HL-60/S4 treated with phorbol 12-myristate 13-acetate at 8.2 ng/mL for 4 days and 3 days (cell line): Measurements from ENCODE around the gene BLMH.

Experiments used
- in situ Hi-C: fragments of 300-500 bp; cut with MboI; formaldehyde crosslinking; loops from 2 replicates; pipeline ENCODE4 v1.15.0; 2022; ENCODE audit warnings: low sequenced_read_pairs

The BLMH gene

GRCh38 chr17:30291543-30292285 is at the start of gene BLMH:
TSS of gene BLMH (minus strand) at chr17:30291944. CDS start at chr17:30291819, 125 bp downstream.
- in situ Hi-C loops: no loop called here

- in situ Hi-C loops: no loop called here
These were observed 49.1 kb upstream of the BLMH start for GRCh38 chr17:30340801-30341356.

DNA sequence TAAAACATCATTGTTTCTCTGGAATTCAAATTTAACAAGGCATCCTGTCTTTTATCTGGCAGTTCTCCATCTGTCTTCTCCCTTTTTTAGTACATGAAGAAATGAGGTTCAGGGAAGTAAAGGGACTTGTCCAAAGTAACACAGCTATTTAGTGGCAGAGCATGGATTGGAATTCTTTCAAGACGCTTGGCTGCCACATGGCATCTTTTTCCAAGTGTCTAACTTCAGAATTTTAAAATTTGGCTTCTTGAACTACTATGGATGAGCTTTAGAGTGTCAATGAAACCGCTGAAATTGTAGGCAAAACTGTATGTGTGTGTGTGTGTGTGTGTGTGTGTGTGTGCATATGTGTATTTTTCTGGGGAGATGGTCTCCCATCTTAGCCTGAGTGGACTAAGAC is 47.3 kb upstream of the BLMH start:
- in situ Hi-C loops: no loop called here

DNA sequence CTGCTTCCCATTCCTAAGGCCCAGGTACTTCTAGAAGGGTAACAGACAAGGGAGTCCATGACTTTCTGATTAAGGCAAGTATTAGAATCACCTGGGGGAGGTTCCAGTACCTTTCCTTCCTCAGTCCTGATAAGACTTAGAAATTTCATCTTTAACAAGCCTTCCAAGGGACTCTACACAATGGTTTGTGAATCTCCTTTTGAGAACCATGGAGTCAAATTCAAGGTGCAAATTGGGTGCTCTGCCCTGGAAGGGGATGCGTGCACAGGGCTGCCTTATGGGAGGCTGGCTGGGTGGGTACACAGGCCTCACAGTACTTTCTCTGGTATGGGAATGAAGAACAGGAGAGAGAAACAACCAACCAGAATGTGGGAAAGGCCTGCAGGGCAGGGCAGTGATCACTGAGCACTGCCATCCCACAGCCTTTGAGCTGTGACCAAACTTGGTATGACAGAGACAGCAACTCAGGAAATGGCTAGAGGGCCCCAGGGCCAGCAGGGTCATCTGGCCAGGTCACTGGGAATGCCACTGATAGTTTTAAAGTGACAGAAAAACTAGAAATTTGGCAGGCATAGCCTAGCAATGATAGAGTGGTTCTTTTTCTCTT is 45.8 kb upstream of the BLMH start:
- in situ Hi-C loops: no loop called here

DNA sequence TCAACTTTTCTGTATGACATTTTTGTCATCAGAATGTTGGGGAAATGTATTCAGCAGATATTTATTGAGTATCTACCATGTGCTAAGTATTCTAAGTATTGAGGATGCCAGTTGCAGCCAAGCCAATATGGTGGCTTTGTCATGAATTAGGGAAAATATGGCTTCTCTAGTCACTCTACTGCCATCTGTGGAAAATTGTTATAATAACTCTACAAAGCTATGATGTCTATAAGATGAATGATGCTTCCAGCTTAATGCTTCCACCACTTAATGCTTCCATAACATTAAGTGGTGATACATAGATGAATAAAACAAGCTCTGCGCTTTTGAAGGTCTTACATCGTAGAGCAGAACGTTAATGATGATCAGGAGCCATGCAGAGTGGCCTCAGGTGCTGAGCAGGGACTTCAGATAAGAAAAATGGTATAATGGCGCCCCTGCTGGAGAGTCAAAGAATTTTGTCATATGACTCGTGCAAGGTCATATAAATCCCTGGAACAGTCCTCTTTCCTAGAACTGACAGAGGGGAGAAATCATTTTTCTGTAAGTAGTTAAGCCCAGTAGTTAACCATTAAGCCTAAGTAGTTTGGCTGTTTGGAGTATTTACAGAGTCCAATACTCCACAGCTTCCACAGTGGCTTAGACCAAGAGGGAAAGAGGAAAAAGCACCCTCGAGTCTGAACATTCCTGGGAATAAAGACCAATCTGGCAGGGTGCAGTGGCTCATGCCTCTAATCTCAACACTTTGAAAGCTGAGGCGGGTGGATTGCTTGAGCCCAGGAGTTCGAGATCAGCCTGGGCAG is 44.8 kb upstream of the BLMH start:
- in situ Hi-C loops: no loop called here

DNA sequence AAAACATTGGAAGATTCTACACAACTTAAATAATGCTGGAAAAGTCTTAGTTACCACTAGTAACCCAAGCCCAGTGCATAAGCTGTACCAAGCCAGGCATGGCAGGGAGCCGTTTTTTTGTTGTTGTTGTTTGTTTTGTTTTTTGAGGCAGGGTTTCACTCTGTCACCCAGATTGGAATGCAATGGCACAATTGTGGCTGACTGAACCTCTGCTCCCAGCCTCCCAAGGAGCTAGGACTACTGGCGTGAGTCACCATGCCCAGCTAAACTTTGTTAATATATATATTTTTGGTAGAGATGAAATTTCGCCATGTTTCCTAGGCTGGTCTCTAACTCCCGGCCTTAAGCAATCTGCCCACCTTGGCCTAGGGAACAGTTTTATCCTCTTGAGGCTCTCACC is 42.7 kb upstream of the BLMH start:
- in situ Hi-C loops: no loop called here

GRCh38 chr17:30333503-30334360 is 42.0 kb upstream of the BLMH start, which contains the start of gene TMIGD1:
TSS of gene TMIGD1 (minus strand) at chr17:30334057. CDS start at chr17:30332133, 1,924 bp downstream.
- in situ Hi-C loops: no loop called here

GRCh38 chr17:30332057-30332542 is 40.4 kb upstream of the BLMH start:
- in situ Hi-C loops: no loop called here

DNA sequence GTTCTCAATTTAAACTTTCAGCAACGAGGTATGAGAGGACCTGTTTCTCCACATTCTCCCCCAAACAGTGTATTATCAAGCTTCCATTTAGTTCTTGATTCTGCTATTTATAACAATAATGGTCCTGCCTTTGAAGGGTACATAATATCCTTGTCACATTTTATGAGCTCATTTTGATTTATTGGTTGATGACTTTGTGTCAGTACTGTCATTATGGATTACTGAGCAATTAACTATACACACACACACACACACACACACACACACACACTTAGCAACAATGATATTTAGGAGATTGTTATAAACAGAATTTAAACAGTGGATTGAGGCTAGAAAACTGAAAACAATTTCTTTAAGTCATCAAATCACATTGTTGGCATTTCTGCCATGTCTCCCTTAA is 35.1 kb upstream of the BLMH start:
- in situ Hi-C loops: no loop called here

DNA sequence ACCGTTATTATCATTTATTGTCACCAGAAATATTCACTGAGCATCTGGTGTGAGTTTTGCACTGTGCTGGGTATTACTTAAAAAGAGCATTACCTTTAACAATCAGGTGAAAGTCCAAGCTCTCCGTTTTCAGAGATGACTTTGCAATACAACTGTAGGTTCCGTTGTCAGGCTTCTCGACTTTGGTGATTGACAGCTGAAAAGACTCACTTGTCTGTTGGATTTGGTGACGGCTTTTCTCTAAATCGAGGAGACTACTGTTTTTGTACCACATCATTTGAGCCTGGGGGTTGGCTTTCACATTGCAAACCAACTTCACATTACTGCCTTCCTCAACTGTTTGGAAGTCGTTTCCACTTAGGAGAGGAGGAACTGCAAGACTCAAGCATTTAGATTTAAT is 33.0 kb upstream of the BLMH start:
- in situ Hi-C loops: no loop called here

- in situ Hi-C loops: no loop called here
These were observed 32.2 kb upstream of the BLMH start for GRCh38 chr17:30323895-30324319.

DNA sequence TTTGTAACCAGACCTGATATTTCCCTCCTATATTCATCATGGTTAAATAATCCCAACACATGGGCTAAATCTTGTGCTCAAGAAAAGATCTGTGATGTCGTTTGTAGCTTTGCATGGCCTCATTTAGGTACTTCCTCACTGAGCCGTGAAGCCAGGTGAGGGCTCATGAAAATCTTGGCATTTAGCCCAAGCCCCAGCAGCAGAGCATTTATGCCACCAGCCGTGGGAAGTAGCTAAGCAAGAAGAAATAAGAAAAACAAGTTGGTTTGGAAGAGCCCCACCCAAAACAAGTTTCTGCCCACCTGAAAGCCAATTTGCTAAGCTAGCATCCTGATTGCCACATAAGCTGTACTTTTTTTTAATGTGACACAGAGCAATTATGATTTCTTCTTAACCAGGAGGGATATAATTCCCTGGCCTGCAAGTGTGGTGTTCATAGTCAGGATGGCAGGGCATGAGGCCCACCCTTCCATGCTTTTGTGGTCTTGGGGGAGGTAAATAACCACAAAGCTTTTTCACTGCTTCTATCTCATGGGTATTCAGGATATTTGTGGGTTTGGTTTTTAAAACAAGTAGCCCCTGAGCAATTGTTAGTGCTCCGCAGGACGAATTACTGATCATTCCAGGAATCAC is 31.6 kb upstream of the BLMH start:
- in situ Hi-C loops: no loop called here

DNA sequence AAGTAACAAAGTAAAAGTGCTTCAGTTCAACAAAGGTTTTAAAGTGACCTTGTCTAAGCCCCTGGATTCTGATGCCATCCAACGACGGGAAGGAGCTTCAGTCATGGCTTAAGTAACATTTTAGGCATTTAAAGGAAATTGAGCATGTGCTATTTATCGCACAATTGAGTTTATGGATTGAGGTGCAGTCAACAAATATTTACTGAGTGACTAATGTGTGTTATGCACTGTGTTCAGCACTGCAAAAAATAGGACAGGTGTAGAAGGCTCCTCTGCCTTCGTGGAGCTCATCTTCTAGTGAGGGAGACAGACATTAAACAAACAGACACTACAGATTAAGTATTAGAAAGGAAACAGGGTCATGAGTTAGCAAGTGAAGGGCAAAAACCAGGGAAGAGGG is 29.6 kb upstream of the BLMH start:
- in situ Hi-C loops: no loop called here

GRCh38 chr17:30318155-30318554 is 26.4 kb upstream of the BLMH start:
- in situ Hi-C loops: no loop called here

GRCh38 chr17:30316736-30317135 is 25.0 kb upstream of the BLMH start:
- in situ Hi-C loops: no loop called here

GRCh38 chr17:30315106-30315505 is 23.4 kb upstream of the BLMH start:
- in situ Hi-C loops: no loop called here

DNA sequence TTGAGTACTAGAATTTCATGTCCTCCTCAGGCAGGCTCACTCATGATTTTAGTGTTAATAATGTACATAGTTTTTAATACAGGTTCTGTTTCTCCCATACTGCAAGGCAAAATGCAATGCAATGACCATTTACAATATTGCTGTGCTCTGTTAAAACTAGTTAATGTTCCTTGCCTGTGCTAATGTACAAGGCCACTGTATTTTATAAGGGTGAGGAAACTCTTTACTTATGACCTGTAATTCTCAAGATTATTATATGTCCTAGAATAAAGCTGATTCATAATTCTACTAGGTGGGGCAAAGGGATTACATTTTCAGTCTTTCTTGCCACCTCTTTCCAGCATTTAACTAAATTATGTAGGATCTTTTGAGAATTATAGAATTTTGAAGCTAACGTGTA is 22.7 kb upstream of the BLMH start:
- in situ Hi-C loops: no loop called here

- in situ Hi-C loops: no loop called here
These were observed 20.5 kb upstream of the BLMH start for GRCh38 chr17:30312226-30312625.

DNA sequence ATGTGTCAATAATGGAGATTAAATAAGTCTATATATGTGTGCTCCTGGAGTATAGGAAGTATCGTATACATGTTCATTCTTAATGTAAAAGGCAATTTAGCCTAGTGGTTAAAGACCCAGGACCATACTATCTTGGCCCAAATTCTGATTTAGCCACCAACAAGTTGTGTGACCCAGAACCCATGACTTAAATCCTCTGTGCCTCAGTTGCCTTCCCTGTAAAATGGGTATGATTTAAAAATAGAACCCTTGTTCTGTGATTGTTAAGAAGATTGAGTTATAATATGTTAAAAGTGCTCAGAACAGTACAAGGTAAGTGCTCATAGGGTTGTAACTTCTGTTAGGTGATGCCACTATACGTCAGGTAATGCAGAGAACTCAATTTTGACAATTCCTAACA is 18.8 kb upstream of the BLMH start:
- in situ Hi-C loops: no loop called here

- in situ Hi-C loops: no loop called here
These were observed 17.8 kb upstream of the BLMH start for GRCh38 chr17:30309591-30309990.
